ENCODE results near the gene CDADC1.

The CDADC1 gene

DNA sequence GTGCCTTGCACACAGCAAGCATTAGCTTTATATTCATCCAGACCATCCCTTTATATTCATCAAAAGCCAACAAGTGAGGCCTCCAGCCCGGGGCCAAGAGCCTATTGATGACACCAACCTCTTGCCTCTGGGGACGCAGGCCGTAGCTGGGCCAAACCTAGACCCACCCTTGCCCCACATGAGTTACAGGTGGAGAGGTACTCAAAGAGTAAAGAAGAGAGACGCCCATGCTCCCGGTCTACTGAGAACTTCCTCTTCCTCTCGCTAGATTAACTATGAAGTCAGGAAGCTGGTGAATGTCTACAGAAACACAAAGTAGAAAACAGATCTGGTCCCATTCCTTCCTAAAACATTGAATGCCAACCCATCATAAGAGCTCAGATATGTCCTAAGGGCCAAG, 31.4 kb upstream of the CDADC1 start:
- Histone ChIP-seq H2BK12ac (ENCODE audit: low read length) (no peak overlapping the region), H4K8ac (ENCODE audit: low read depth, low read length) (no peak overlapping the region), H3K4ac (ENCODE audit: low read depth, low read length) (no peak overlapping the region), H3K27ac (ENCODE audit: low read depth, low read length) (no peak overlapping the region), H3K4me2 (ENCODE audit: low read length) (no peak overlapping the region), H4K12ac (ENCODE audit: low read depth, low read length) (no peak overlapping the region), H3K79me1 (ENCODE audit: low read length) (no peaks in the 10 kb centered on the region), H3K9me3 (ENCODE audit: insufficient read depth, low read depth, low read length) (peaks cover 7% of the 10 kb centered on the region), H2AK5ac (ENCODE audit: low read length) (no peak overlapping the region), H3K4me1 (ENCODE audit: control insufficient read depth in 1 of 2, insufficient read depth in 2 of 2, low read length in 2 of 2) (peaks cover 4 to 13% of the 10 kb centered on the region in 2 experiments), H3K18ac (ENCODE audit: low read length) (no peak overlapping the region), H3K23ac (ENCODE audit: low read length) (no peak overlapping the region), H3K9ac (ENCODE audit: low read length) (no peak overlapping the region), H2AFZ (ENCODE audit: insufficient read depth, low read length, poor library complexity) (no peak overlapping the region), H2BK120ac (ENCODE audit: insufficient read depth, low read length, poor library complexity) (no peak overlapping the region), H2BK5ac (ENCODE audit: low read depth, low read length, poor library complexity) (no peak overlapping the region), H4K91ac (ENCODE audit: low read depth, low read length) (no peak overlapping the region), H3K14ac (ENCODE audit: low read length) (no peak overlapping the region), H3K27me3 (ENCODE audit: insufficient read depth, low read length) (peaks cover 39% of the 10 kb centered on the region), H3K36me3 (ENCODE audit: control insufficient read depth in 1 of 2, insufficient read depth in 2 of 2, low read length in 2 of 2) (peaks cover 0 to 2% of the 10 kb centered on the region in 2 experiments), H3K4me3 (ENCODE audit: low read depth, low read length) (no peak overlapping the region), H3K79me2 (ENCODE audit: control insufficient read depth, insufficient read depth, low read length, poor library complexity) (no peaks in the 10 kb centered on the region)
- DNase-seq: no peak
- no CpG with 5 or more reads among the region's 6 CpGs for WGBS (ENCODE audit: extremely low coverage, insufficient coverage, insufficient read length)

DNA sequence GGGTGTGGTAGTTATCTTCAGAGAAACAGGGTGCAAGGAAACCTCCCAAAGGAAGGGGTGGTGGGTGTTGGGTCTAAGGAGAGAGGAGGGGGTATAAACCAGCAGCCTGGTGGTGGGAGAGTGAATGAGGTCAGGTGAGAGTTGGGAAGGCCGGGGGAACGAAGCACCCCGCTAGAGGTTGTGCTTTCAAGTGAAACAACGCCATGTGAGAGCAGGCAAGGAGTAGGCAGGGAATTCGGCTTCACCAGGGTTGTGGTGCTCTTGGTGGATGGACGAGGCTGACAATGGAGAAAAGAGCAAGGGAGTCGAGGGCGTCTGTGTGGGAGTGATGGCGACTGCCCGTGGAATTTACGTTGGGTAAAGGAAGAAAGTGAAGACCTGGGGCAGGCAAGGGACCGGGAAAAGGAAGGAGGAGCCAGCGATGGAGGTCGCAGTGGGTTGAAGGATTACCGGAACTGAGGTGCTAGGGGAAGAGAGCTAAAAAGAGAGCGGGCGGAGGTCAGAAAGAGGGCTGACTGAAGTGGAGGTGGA, 29.7 kb upstream of the CDADC1 start:
- H3K14ac ChIP-seq (ENCODE audit: low read length): no peak overlapping the region
- WGBS (ENCODE audit: extremely low coverage, insufficient coverage, insufficient read length): no CpG with 5 or more reads among the region's 17 CpGs
- no peaks in the 10 kb centered on the region for H3K79me2 ChIP-seq (ENCODE audit: control insufficient read depth, insufficient read depth, low read length, poor library complexity)
- no peak overlapping the region for H2AK5ac ChIP-seq (ENCODE audit: low read length)
- H3K9ac ChIP-seq (ENCODE audit: low read length): no peak overlapping the region
- H3K27me3 ChIP-seq (ENCODE audit: insufficient read depth, low read length): peaks cover 54% of the 10 kb centered on the region
- H3K79me1 ChIP-seq (ENCODE audit: low read length): no peaks in the 10 kb centered on the region
- H4K12ac ChIP-seq (ENCODE audit: low read depth, low read length): no peak overlapping the region
- no peak overlapping the region for H2BK120ac ChIP-seq (ENCODE audit: insufficient read depth, low read length, poor library complexity)
- no peaks in the 10 kb centered on the region for H3K36me3 ChIP-seq (ENCODE audit: control insufficient read depth in 1 of 2, insufficient read depth in 2 of 2, low read length in 2 of 2)
- H3K4ac ChIP-seq (ENCODE audit: low read depth, low read length): no peak overlapping the region
- peak overlapping the region; percentile 14 for H3K4me2 ChIP-seq (ENCODE audit: low read length)
- peaks cover 9% of the 10 kb centered on the region for H3K9me3 ChIP-seq (ENCODE audit: insufficient read depth, low read depth, low read length)
- H3K4me1 ChIP-seq (ENCODE audit: control insufficient read depth in 1 of 2, insufficient read depth in 2 of 2, low read length in 2 of 2): peaks cover 4 to 13% of the 10 kb centered on the region in 2 experiments
- no peak overlapping the region for H3K18ac ChIP-seq (ENCODE audit: low read length)
- no peak overlapping the region for H4K91ac ChIP-seq (ENCODE audit: low read depth, low read length)
- no peak overlapping the region for H2BK5ac ChIP-seq (ENCODE audit: low read depth, low read length, poor library complexity)
- no peak for DNase-seq
- H4K8ac ChIP-seq (ENCODE audit: low read depth, low read length): no peak overlapping the region
- H2BK12ac ChIP-seq (ENCODE audit: low read length): no peak overlapping the region
- H3K4me3 ChIP-seq (ENCODE audit: low read depth, low read length): peak overlapping the region; percentile 26
- H2AFZ ChIP-seq (ENCODE audit: insufficient read depth, low read length, poor library complexity): no peak overlapping the region
- H3K23ac ChIP-seq (ENCODE audit: low read length): no peak overlapping the region
- H3K27ac ChIP-seq (ENCODE audit: low read depth, low read length): no peak overlapping the region

DNA sequence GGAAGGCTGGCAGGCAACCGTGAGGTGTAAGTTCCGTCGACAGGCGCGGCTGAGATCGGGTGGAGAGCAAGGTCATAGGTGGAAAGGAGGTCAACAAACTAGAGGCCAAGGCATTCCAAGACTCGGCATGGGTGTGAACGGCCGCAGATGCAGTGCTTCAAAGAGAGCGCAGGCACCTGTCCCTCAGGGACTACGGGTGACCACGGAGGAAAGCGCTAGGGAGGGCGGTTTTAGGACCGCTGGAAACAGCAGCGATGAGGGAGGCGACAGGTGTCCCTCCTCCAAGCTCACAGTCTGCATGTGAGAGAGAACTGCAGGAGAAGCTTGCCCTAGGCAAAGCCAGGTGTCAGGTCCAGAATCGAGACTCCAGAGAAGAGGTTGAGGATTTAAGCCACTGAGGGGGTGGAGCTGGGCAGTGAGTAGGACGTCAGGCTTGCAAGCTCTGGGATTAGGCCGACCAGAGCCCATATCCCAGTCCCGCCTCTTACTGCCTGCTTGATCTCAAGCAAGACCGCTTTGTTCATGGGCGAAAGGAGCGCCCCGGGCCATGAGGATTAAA, 29.2 kb upstream of the CDADC1 start:
- Histone ChIP-seq H4K91ac (ENCODE audit: low read depth, low read length) (no peak overlapping the region), H2BK5ac (ENCODE audit: low read depth, low read length, poor library complexity) (no peak overlapping the region), H2AK5ac (ENCODE audit: low read length) (no peak overlapping the region), H3K18ac (ENCODE audit: low read length) (no peak overlapping the region), H3K4me2 (ENCODE audit: low read length) (peak overlapping the region; percentile 14), H4K12ac (ENCODE audit: low read depth, low read length) (no peak overlapping the region), H3K27me3 (ENCODE audit: insufficient read depth, low read length) (peaks cover 55% of the 10 kb centered on the region), H3K23ac (ENCODE audit: low read length) (no peak overlapping the region), H2BK12ac (ENCODE audit: low read length) (no peak overlapping the region), H3K4ac (ENCODE audit: low read depth, low read length) (no peak overlapping the region), H3K4me3 (ENCODE audit: low read depth, low read length) (no peak overlapping the region), H2BK120ac (ENCODE audit: insufficient read depth, low read length, poor library complexity) (no peak overlapping the region), H3K14ac (ENCODE audit: low read length) (no peak overlapping the region), H4K8ac (ENCODE audit: low read depth, low read length) (no peak overlapping the region), H3K79me1 (ENCODE audit: low read length) (no peaks in the 10 kb centered on the region), H3K9ac (ENCODE audit: low read length) (no peak overlapping the region), H3K4me1 (ENCODE audit: control insufficient read depth in 1 of 2, insufficient read depth in 2 of 2, low read length in 2 of 2) (peaks cover 4 to 13% of the 10 kb centered on the region in 2 experiments), H3K9me3 (ENCODE audit: insufficient read depth, low read depth, low read length) (peaks cover 9% of the 10 kb centered on the region), H3K27ac (ENCODE audit: low read depth, low read length) (no peak overlapping the region), H3K79me2 (ENCODE audit: control insufficient read depth, insufficient read depth, low read length, poor library complexity) (no peaks in the 10 kb centered on the region), H2AFZ (ENCODE audit: insufficient read depth, low read length, poor library complexity) (no peak overlapping the region), H3K36me3 (ENCODE audit: control insufficient read depth in 1 of 2, insufficient read depth in 2 of 2, low read length in 2 of 2) (no peaks in the 10 kb centered on the region)
- no CpG with 5 or more reads among the region's 25 CpGs for WGBS (ENCODE audit: extremely low coverage, insufficient coverage, insufficient read length)
- peak; percentile 30 to 54 for DNase-seq

DNA sequence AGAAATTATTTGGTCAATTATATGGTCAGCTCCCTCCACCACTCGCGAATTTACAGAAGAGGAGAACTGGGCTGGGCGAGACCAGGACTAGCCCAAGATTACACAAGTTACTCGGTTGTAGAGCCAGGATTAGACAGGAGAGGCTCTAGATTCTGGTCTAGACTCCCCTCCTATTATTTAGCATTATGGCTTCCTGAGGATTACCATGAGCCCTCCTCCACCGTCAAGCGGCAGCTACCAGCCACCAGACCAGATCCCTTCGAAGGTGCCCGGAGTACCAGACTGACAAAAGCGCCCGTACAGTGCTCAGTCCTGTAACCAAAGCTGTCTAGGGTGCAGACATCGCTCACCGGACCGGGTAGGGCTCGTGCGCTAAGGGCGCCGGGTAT, 28.1 kb upstream of the CDADC1 start:
- H2BK120ac ChIP-seq (ENCODE audit: insufficient read depth, low read length, poor library complexity): no peak overlapping the region
- H3K9me3 ChIP-seq (ENCODE audit: insufficient read depth, low read depth, low read length): peaks cover 9% of the 10 kb centered on the region
- H3K4me1 ChIP-seq (ENCODE audit: control insufficient read depth in 1 of 2, insufficient read depth in 2 of 2, low read length in 2 of 2): peaks cover 4 to 13% of the 10 kb centered on the region in 2 experiments
- DNase-seq: no peak
- H2BK12ac ChIP-seq (ENCODE audit: low read length): no peak overlapping the region
- H3K27ac ChIP-seq (ENCODE audit: low read depth, low read length): no peak overlapping the region
- peaks cover 60% of the 10 kb centered on the region for H3K27me3 ChIP-seq (ENCODE audit: insufficient read depth, low read length)
- peak overlapping the region; percentile 54 for H3K4me2 ChIP-seq (ENCODE audit: low read length)
- H2BK5ac ChIP-seq (ENCODE audit: low read depth, low read length, poor library complexity): no peak overlapping the region
- no peaks in the 10 kb centered on the region for H3K79me1 ChIP-seq (ENCODE audit: low read length)
- WGBS (ENCODE audit: extremely low coverage, insufficient coverage, insufficient read length): no CpG with 5 or more reads among the region's 17 CpGs
- no peak overlapping the region for H2AFZ ChIP-seq (ENCODE audit: insufficient read depth, low read length, poor library complexity)
- no peak overlapping the region for H3K18ac ChIP-seq (ENCODE audit: low read length)
- H3K36me3 ChIP-seq (ENCODE audit: control insufficient read depth in 1 of 2, insufficient read depth in 2 of 2, low read length in 2 of 2): no peaks in the 10 kb centered on the region
- H3K4me3 ChIP-seq (ENCODE audit: low read depth, low read length): peak overlapping the region; percentile 48
- H3K23ac ChIP-seq (ENCODE audit: low read length): no peak overlapping the region
- no peak overlapping the region for H3K4ac ChIP-seq (ENCODE audit: low read depth, low read length)
- H4K91ac ChIP-seq (ENCODE audit: low read depth, low read length): no peak overlapping the region
- no peak overlapping the region for H3K14ac ChIP-seq (ENCODE audit: low read length)
- H3K79me2 ChIP-seq (ENCODE audit: control insufficient read depth, insufficient read depth, low read length, poor library complexity): no peaks in the 10 kb centered on the region
- no peak overlapping the region for H4K12ac ChIP-seq (ENCODE audit: low read depth, low read length)
- H2AK5ac ChIP-seq (ENCODE audit: low read length): no peak overlapping the region
- no peak overlapping the region for H3K9ac ChIP-seq (ENCODE audit: low read length)
- no peak overlapping the region for H4K8ac ChIP-seq (ENCODE audit: low read depth, low read length)
